HG02970 (cell line): ENCODE measurements around the gene STARD3NL.

Experiments
- ATAC-seq: cut with Tn5 transposase; IDR thresholded peaks from one replicate; pipeline ENCODE4 v1.9.1; 2021; ENCODE audit warnings: mild to moderate bottlenecking, moderate library complexity, moderate number of reproducible peaks; ENCODE audit not compliant: unreplicated experiment, low FRiP score

STARD3NL gene

DNA sequence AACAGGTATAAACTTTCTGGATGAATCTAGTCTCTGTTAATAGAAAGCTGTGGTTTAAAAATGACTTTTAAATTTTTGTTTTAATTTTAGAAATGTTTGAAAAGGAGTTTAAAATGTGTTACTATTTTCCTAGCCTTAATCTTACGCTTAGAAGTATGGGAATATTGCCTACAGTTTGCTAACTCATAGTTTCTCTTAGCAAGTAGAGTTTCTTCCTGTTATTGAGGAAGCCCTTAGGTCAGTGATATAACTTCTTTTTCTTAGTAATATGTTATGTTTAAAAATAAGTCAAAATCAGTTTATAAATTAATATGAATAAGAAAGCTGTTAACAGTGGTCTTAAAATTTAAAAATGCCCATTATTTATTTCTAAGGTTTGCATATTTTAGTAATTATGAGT is 3.1 kb downstream of the STARD3NL start:
- ATAC-seq, result no peak

DNA sequence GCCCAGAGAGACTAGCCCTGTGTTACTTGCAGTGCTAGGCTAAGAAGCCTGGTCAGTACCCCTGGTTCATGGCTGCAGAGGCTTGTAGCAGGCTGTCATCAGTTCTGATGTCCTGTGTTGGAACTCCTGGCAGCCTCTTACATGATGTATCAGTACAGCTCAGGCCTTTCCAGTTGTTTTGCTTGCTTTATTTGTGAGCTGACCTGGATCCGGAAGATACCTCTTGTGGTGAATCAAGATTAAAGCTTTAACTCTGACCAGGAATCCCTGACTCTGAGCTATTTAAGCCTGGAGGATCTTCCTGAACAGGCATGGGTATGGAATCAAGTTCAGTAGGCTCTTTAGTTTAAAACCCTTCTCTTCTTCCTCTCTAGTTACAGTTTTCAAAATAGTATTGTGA is 4.4 kb downstream of the STARD3NL start:
- ATAC-seq, result no peak

DNA sequence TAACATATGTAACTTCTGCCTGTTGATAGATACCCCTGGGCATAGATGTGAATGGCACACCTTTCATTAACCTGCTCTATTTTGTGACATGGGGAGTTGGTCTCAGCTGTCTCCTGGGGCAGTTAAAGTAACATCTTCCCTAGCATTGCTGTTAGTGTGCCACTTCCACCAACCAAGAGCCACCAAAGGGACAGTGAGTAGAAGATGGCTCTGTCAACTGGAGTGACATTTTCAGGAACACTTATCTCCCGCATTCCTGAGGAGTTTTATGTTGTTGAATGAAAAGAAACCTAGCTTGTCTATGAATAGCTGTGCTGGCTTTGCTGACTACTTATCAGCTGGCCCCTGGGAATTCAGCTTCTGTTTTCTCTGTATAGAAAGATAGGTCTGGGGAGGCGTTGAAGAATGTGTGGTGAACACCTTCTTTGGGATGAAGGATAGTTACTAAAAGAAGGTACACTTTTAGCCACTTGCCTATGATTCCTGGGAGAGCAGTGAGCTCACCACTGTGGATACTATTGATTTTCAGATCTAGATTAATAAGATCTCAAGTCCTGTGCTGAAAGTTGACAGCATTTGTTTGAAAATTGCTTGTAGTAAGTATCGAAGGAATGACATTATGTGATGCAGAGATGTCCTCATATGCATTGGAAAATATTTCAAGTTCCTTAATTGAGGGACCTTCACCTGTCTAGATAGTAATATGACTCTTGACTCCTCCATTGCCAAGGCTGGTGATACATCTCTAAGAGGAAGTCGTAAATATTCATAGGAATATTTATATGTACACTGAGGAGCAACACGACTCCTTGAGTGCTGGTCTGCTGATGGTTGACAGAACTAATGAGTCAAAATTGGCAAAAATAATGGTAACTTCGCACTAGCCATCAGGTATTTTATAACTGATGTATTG is 7.6 kb downstream of the STARD3NL start:
- ATAC-seq, result no peak

DNA sequence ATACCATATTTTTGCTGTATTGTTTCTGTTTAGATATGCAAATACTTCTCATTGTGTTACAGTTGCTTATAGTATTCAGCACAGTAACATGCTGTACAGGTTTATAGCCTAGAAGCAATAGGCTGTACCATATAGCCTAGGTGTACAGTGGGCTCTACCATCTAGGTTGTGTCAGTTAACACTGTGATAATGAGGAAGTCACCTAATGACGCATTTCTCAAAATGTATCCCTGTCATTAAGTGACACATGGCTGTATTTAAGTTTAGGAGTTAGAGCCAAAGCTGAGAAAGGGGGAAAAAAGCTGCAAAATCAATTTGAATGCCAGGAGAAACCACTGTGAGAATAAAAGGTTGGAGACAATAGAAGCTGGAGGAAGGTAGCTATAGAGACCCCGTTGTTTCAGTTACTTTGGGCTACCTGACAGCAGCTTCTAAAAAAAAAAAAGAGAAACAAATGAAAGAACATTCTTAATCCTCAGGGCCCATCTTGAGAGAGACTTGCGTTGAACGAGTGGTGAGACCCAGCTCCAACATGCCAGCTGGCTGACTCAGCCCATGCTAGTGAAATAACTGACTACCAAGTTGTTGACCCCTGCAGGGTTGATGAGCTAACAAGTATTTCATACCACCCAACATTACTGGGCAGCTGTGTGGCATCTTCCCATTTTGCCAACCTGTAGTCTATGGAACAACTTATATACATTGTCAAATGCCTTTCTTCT is 8.7 kb downstream of the STARD3NL start:
- ATAC-seq, result no peak

DNA sequence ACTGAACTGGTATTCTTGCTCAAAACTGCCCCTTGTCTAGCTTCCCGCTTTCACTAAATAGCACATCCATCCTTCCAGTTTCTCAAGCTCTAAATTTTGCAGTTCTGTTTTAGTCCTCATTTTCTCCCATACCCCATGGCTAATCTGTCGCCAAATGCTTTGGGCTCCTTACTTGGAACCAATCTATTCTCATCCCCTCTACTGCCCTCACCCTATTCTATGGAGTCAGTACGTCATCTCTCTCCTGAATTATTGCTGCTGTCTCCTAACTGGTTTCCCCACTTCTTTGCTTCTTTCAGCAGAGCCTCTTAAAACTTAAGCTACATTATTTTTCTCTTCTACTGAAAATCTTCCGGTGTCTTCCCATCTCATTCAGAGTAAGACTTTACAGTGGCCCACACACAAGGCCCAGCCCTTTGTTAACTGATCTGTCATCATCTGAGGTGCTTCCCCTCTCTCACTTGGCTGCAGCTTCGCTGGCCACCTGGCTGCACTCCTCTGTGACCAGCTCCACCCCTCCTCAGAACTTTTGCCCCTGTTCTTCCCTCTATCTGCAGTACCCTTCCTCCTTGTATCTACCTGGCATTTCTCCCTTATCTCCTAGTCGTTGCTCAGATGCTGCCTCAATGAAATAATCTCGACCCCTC is 9.9 kb downstream of the STARD3NL start:
- peak; percentile 82 for ATAC-seq

DNA sequence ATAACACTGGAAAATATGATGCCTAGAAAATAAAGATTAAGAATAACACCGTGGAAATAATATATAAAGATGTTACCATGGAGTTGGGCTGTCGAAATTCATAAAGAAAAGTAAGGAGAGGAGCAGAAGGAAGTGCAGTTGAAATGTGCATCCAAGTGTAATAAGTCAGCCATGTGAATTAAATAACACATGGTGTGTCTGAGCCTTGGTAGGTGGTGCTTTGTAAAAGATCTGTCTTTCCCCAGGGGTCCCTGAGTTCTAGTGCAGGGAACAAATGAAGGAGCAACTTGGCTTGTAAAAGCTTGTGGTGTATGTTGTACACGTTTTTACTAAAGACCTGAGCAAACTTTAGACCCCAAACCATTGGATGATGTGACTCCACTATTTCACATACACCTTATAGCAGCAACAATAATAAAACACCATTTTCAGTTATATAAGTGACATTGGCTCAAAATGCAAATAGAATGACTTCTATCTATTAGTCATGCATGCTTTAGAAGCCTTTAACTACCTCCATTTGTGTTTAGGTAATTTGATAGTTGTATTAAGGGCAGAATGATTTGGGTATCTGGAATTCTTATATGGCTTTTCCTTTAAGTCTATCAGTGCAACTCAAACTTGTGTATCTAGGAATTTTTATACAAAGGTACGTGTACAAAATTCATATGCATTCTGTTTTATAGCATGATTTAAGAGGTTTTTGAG is 11.3 kb downstream of the STARD3NL start:
- no peak for ATAC-seq

DNA sequence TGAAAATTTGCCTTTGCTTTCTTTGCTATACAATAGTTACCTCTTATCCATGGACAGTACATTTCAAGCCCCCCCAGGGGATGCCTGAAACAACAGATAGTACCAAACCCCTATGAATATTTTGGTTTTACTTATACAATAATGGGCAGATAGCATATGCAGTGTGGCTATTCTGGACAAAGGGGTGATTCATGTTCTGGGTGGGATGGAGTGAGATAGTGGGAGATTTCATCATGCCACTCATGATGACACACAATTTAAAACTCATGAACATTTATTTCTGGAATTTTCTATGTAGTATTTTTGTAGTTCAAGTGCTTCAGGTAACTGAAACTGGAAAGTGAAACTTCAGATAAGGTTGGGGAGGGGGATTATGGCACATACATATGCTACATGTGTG is 12.0 kb downstream of the STARD3NL start:
- no peak for ATAC-seq

DNA sequence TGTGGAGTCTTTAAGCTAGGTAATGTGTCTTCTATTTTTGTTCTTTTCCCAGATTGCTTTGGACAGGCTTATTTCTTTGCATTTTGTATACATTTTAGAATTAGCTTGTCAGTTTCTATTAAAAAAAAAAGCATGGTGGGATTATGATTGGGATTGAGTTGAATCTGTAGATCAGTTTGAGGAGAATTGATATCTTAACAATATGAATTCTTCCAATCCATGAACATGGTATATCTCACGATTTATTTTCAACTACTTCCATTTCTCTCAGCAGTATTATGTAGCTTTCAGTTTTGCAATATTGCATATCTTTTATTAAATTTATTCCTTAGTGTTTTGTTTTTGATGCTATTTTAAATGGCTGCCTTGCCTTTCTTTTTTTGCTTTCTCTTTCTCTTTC is 13.7 kb downstream of the STARD3NL start:
- no peak for ATAC-seq

DNA sequence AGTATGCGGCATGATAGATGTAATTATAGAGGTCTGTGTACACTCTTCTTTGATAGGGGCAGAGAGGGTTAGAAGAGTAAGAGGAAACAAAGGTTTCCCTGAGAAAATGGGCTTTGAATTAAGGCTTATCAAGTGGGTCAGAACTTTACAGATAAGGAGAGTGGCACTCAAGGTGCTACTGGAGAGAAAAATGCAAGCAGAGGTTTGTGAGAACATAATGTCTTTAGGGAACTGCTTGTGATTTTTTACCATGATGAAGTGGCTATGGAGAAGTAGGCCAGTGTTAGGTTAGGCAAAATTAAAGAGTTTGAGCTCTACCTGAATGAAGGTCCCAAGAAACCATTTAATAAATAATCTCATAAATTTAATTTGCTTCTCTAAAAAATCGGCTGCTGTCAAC is 14.3 kb downstream of the STARD3NL start:
- no peak for ATAC-seq

DNA sequence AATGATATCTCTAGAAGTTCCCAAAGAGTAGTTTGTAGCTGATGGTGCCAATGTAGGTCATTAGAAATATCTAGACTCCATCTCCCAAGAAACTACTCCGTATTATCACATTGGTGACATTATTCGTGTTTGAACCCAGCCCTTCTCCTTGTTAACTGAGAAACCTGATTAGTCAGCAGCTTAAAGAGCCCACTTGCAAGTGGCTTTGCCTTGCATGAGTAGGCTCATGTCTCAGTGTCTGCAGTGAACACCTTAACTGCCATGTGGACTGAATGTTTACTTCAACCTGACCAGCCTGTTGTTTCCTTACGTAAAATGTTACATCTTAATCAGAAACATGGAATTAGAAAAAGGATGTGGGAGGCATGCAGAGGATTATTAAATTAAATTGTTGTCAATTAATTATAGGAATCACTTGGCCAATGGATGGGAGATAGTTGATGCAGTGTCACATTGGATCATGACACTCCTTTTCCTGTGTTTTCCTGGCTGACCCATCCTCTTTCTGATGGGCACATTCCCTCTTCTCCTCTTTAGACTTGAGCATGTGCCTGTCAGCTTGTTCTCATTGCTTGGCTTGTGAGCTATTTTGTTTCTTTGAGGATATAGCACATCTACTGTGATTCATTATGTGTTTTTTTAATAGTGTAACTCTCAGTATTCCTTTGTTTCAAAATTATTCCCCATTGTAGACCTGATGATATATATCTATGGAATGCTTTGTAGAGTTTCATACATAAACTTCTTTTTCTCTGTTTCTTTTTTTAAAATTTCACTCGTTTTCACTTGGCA is 18.0 kb downstream of the STARD3NL start:
- no peak for ATAC-seq

DNA sequence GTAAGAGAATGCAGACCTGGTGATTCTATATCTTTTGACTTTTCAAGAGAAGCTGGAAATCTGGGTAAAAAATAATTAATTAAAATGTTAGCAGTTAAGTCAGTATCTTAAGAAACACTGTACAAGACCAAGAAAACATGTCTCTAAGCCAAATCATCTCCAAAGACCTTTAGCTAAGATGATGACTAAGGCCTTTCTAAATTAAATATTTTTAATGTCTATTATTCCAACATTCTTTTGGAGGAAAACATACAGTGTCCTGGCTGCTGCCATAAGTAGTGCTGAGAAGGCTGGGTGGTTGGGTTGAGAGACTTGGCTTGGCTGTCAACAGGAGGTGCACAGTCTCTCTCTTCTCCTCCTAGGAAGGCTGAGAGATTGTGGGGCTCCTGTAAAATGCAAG is 20.3 kb downstream of the STARD3NL start:
- no peak for ATAC-seq

DNA sequence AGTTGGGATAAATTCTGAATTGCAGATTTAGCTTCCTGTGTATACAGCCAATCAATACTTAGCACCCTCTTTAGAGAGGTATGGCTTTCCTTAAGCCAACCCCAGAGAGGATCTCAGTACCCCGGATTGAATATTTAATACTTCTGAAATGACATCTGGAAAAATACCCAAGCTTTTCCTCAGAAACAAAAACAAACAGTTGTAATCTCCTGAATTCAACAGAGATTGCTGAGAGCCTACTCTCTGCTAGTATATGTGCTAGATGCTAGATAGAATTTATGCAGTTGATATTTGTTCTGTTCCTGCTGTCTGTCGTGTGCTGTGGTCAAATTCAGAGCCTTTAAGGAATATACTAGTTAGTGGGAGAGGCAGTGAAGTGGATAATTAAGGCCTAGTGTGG is 21.1 kb downstream of the STARD3NL start:
- ATAC-seq, result no peak

DNA sequence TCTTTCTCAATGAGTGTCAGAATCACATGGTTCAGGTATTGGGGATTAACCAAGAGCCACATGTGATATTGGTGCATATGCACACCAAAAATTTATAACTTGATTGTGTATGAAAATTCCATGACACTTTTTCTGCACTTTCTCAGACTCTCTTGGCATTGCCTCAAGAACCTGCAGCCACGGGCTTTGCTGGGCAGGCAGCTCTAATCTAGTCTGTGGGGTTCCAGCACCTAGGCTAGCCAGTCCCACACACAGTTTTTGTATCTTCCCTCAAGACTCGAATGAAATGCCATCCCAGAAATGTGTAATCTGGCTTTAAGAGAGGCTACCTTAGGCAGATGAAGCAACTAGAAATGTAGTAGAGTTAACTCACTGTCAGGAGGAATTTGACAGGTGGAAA is 21.7 kb downstream of the STARD3NL start:
- ATAC-seq, result no peak

DNA sequence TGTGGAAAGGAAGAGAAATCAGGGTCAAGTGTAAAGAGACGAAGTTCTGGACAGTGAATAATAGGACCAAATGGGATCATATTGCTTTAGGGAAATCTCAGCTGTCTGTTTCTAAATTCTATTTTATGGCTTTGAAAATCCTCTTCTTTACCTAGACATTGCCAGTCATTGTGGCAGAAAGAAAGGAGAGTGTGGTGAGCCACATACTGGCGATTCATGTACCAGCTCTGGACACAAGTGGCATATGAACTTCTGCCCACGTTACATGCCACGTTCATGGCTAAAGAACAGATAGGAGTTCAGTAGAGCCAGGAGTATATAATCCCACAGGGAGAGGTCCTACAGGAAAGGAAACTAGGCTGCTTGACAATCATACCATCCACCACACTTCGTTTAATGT is 28.0 kb downstream of the STARD3NL start:
- no peak for ATAC-seq

DNA sequence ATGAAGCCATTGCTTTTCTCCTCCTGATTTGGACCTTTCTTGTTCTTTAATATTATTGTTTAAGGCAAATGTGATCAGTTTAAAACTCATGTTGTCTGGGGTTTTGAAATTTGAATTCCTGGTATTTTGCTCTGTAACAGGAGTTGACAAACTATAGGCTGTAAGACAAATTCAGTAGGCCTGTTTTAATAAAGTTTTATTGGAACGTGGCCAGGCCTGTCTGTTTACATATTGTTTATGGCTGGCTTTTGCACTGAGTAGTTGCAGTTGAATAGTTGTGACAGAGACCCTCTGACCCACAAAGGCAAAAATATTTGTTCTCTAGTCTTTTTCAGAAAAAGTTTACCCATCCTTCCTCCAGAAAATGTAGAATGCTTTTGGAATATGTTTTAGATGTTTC is 29.8 kb downstream of the STARD3NL start:
- ATAC-seq, result no peak

DNA sequence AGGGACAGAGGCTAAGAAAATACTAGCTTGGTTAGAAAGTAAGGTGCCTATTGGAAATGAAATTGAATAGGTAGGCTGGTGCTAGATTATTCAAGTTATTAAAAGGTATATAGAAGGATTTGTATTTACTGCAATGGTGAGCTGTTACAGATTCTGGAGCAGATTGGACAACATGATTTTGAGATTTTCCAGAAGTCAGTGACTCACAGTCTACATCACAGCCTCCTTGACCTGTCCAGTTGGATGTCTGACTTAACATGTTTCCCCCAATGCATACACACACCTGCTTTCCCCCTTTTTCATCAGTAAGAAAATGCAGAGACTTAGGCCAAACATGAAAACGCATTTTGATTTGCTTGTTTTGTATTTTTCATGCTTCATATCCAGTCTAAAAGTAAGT is 33.4 kb downstream of the STARD3NL start:
- ATAC-seq, result no peak

DNA sequence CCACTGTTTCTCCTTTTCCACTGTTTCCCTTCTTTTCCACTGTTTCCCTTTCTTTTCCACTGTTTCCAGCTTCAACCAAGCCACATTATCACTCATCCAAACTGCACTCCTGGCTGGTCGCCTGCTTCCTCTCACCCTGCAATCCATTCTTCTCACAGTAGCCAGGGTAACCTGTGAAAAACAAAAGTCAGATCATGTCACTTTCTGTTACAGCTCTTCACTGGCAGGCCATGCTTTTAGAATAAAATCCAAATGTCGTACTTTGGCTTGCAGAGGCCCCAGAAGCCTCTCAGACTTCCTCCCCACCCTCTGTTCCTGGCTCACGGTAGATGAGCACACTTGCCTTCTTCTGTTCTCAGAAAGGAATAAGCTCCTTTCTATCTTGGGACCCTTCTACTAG is 33.9 kb downstream of the STARD3NL start:
- ATAC-seq, result no peak

DNA sequence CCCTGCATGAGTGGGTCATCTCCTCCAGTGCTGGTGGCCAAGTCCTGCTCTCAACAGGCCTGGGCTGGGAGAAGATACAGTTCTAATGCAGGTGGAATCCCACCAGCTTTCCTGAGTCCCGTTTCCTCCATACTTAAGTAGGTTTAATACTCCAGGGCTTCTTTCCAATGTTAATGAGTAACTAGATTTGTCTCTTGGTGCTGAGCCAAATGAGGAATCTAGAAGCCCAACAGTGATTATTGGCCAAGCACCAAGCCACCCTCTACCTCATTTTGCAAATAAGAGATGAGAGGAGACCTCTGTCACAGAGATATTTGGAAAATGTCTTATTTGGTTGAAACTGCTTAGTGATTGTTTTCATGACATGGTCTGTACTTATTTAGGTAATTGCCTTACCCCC is 37.1 kb downstream of the STARD3NL start:
- ATAC-seq, result no peak

DNA sequence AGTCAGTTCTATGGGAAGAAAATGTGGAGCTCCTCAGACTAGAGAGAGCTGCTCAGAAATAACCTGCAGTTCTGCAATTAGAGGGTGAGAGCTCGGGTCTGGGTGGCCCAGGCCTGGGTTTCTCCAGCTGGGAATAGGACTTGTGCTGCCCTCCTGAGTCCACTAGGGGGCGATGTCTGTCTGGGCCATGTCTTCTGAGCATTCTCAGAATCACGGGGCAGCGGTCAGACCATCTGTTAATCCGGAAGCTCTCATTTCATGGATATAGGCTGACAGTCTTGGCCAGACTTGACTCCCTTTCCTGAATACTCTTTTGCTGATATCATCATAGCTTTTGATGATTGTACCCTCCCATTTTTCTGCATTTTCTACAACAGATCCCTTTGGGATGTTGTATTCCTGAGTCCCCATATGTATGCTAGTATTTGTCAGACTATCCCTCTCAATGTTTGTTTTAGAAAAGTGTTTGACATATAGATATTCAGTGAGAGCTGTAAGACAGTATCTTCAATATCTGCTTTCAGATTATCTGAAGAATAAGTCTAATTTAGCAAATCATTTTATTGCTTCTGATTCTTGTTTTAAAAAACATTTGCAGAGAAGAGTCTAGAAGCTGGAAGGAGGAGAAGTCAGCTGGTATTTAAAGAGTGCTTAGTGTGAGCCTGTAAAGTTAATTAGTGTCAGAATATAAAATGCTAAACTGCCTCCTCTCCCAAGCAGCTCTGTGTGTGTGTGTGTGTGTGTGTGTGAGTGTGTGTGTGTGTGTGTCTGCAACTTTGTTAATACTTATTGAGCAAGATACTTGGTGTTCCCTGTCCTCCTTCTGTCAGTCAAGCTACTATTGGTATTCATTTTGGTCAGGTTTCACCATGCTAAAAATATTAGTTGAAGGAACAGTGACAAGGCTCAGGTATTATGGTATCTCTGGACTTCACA is 38.0 kb downstream of the STARD3NL start:
- ATAC-seq, result peak; percentile 85
